Measurements from ENCODE around the gene RAB7A. TPM values are rescaled to one million over a fixed set of nuclear protein-coding genes. Genes with fewer than 3 reads are reported as not detected.

The RAB7A gene
- polyA plus RNA-seq, 2 of the 4 experiments (the other 2 are of a cell fraction): 137 to 160 TPM

- H3K27ac ChIP-seq: no peak overlapping the region
- no peaks in the 10 kb centered on the region for H3K9me3 ChIP-seq
- 0 out of 3 replicates have a peak overlapping the region, but pooled peaks have one; percentile 21 for H3K4me2 ChIP-seq
- DNase-seq (ENCODE audit: low read depth in 1 of 2, low spot score in 1 of 2): no peak
- ChIA-PET CTCF (interaction anchor here (1.1 to 2.6 kb wide), 2 partner anchors 55 to 59 kb away, joined by 3 to 7 read pairs; no protein-coding TSS in a partner anchor), POLR2A (no interaction called here)
- ATAC-seq: no peak
- WGBS (ENCODE audit: missing lambda C conversion rate): 44% methylated on average over 2 of the region's 2 CpGs
- TF ChIP-seq NR3C1 (IDR thresholded peaks at IDR 0.05) (no peak), HEYL (CRISPR knock-in tag; IDR thresholded peaks at IDR 0.05) (no peak), HOXB13 (CRISPR knock-in tag; IDR thresholded peaks at IDR 0.05; ENCODE audit: low read depth) (no peak), EHF (CRISPR knock-in tag; IDR thresholded peaks at IDR 0.05) (no peak), CTCF (IDR thresholded peaks at IDR 0.05) (no peak), MAFK (IDR thresholded peaks at IDR 0.05; ENCODE audit: partially characterized antibody) (no peak), HDAC2 (IDR thresholded peaks at IDR 0.05) (no peak), BCL3 (IDR thresholded peaks at IDR 0.05) (no peak), CEBPB (IDR thresholded peaks at IDR 0.05) (no peak), EP300 (IDR thresholded peaks at IDR 0.05) (no peak), POLR2AphosphoS2 (conservative IDR thresholded peaks at IDR 0.05; ENCODE audit: low read length) (no peak), ZC3H11A (IDR thresholded peaks at IDR 0.05) (no peak), EHMT2 (IDR thresholded peaks at IDR 0.05; ENCODE audit: low read depth) (no peak), TP53 (CRISPR knock-in tag; IDR thresholded peaks at IDR 0.05) (no peak)
- no peak overlapping the region for H3K4me3 ChIP-seq
- peaks cover 11% of the 10 kb centered on the region; the same call in 2 of the 3 replicates for H3K4me1 ChIP-seq
- FAIRE-seq: no peak
Observed at GRCh38 chr3:128735884-128736283, 9.9 kb downstream of the RAB7A start.

GRCh38 chr3:128736601-128737000 lies 10.6 kb downstream of the RAB7A start:
- no peak for DNase-seq (ENCODE audit: low read depth in 1 of 2, low spot score in 1 of 2)
- Histone ChIP-seq H3K4me3 (no peak overlapping the region), H3K4me2 (no peak overlapping the region), H3K4me1 (peaks cover 10% of the 10 kb centered on the region; the same call in 2 of the 3 replicates), H3K27ac (no peak overlapping the region), H3K9me3 (no peaks in the 10 kb centered on the region)
- no peak for FAIRE-seq
- TF ChIP-seq HDAC2 (IDR thresholded peaks at IDR 0.05) (no peak), SREBF2 (IDR thresholded peaks at IDR 0.05) (no peak), HMGXB4 (CRISPR knock-in tag; IDR thresholded peaks at IDR 0.05; ENCODE audit: borderline replicate concordance) (no peak), E2F6 (IDR thresholded peaks at IDR 0.05; ENCODE audit: borderline replicate concordance, low read depth) (no peak), CEBPB (IDR thresholded peaks at IDR 0.05) (no peak), HEYL (CRISPR knock-in tag; IDR thresholded peaks at IDR 0.05) (no peak), ZSCAN20 (CRISPR knock-in tag; IDR thresholded peaks at IDR 0.05) (no peak), USF2 (IDR thresholded peaks at IDR 0.05) (no peak), JUN (IDR thresholded peaks at IDR 0.05) (no peak), CTCF (IDR thresholded peaks at IDR 0.05) (no peak), RARB (CRISPR knock-in tag; IDR thresholded peaks at IDR 0.05) (no peak), CHD4 (IDR thresholded peaks at IDR 0.05; ENCODE audit: borderline replicate concordance) (no peak), ZC3H11A (IDR thresholded peaks at IDR 0.05) (no peak), ELK1 (IDR thresholded peaks at IDR 0.05; ENCODE audit: low read depth, low read length) (no peak), RCOR1 (IDR thresholded peaks at IDR 0.05; ENCODE audit: low read depth, low read length) (no peak), ESRRA (IDR thresholded peaks at IDR 0.05; ENCODE audit: borderline replicate concordance, low read length) (no peak)
- POLR2A ChIA-PET: no interaction called here
- no peak for ATAC-seq
- CTCF ChIA-PET: interaction anchor here (0.8 to 1.1 kb wide), 2 partner anchors 9 to 56 kb away, joined by 3 read pairs; no protein-coding TSS in a partner anchor
- 94% methylated on average over 3 of the region's 3 CpGs for WGBS (ENCODE audit: missing lambda C conversion rate)
